Stimulated activated naive CD8-positive, alpha-beta T cell treated with anti-CD3 and anti-CD28 coated beads, Interleukin-15, amount 100 ng/mL, for 72 hours (primary cell): ENCODE measurements around the gene OR56B1.
"Not testable (repeated sequence)": the region's sequence is repeated elsewhere in the genome, so short reads cannot be mapped to it uniquely, and the experiment has no call there.

Source experiments
- ATAC-seq: fragments of 150-1000 bp; cut with Tn5 transposase; 2 replicates; pipeline ENCODE4 v1.10.0; 2021; ENCODE audit warnings: mild to moderate bottlenecking, moderate library complexity
- DNase-seq, 2 donors: peaks; one replicate each; pipeline ENCODE4 v3.0.0; 2021 to 2022
- H3K27ac Mint-ChIP-seq, 2 donors: one replicate each; pipeline ENCODE4 v1.8.0; 2022; ENCODE audit warnings: mild to moderate bottlenecking in 2 of 2, mixed read lengths in 2 of 2, moderate library complexity in 2 of 2
- H3K27me3 Mint-ChIP-seq: one replicate; pipeline ENCODE4 v1.8.0; 2022; ENCODE audit warnings: mixed read lengths
- H3K4me1 Mint-ChIP-seq: one replicate; pipeline ENCODE4 v1.8.0; 2022; ENCODE audit warnings: mild to moderate bottlenecking, mixed read lengths
- H3K4me3 Mint-ChIP-seq, 2 donors: one replicate each; pipeline ENCODE4 v1.8.0; 2022; ENCODE audit warnings: mild to moderate bottlenecking in 2 of 2, mixed read lengths in 2 of 2, moderate library complexity in 1 of 2
- H3K9me3 Mint-ChIP-seq, 2 donors: one replicate each; pipeline ENCODE4 v1.8.0; 2022; ENCODE audit warnings: mixed read lengths in 2 of 2

The OR56B1 gene

GRCh38 chr11:5712507-5712906 is 23.7 kb upstream of the OR56B1 start:
- Mint-ChIP-seq H3K4me3 (no peak overlapping the region), H3K27me3 (no peaks in the 10 kb centered on the region), H3K27ac (peak overlapping the region; percentile 33 to 71), H3K9me3 (no peaks in the 10 kb centered on the region), H3K4me1 (peaks cover 11% of the 10 kb centered on the region)
- ATAC-seq: peak; percentile 55
- no peak for DNase-seq

GRCh38 chr11:5713695-5714094 is 22.6 kb upstream of the OR56B1 start:
- H3K27ac Mint-ChIP-seq: no peak overlapping the region
- no peak overlapping the region for H3K4me3 Mint-ChIP-seq
- H3K4me1 Mint-ChIP-seq: peaks cover 5% of the 10 kb centered on the region
- DNase-seq (no peak), ATAC-seq (peak; percentile 49)
- no peaks in the 10 kb centered on the region for H3K27me3 Mint-ChIP-seq
- no peaks in the 10 kb centered on the region for H3K9me3 Mint-ChIP-seq

GRCh38 chr11:5716518-5716917 is 19.7 kb upstream of the OR56B1 start:
- H3K4me1 Mint-ChIP-seq, H3K9me3 Mint-ChIP-seq, DNase-seq: not testable (repeated sequence)

GRCh38 chr11:5719703-5720495 is 16.3 kb upstream of the OR56B1 start:
- DNase-seq: no peak
- H3K27me3 Mint-ChIP-seq: no peaks in the 10 kb centered on the region
- H3K27ac Mint-ChIP-seq: peak overlapping the region in 1 of 2 donors; percentile 5
- no peak overlapping the region for H3K4me3 Mint-ChIP-seq
- peaks cover 0 to 8% of the 10 kb centered on the region in 2 donors for H3K9me3 Mint-ChIP-seq
- H3K4me1 Mint-ChIP-seq: no peaks in the 10 kb centered on the region
- peak; percentile 83 for ATAC-seq

More at GRCh38 chr11:5716518-5716917, 19.7 kb upstream of the OR56B1 start:
- not testable (repeated sequence) for H3K4me3 Mint-ChIP-seq, ATAC-seq, H3K27ac Mint-ChIP-seq, H3K27me3 Mint-ChIP-seq

- no peak for ATAC-seq
- no peaks in the 10 kb centered on the region for H3K4me1 Mint-ChIP-seq
- H3K4me3 Mint-ChIP-seq: no peak overlapping the region
- H3K27ac Mint-ChIP-seq: no peak overlapping the region
- DNase-seq: no peak
- peaks cover 0 to 8% of the 10 kb centered on the region in 2 donors for H3K9me3 Mint-ChIP-seq
- no peaks in the 10 kb centered on the region for H3K27me3 Mint-ChIP-seq
These were observed 13.6 kb upstream of the OR56B1 start for GRCh38 chr11:5722622-5723021.

GRCh38 chr11:5726351-5726750 is 9.9 kb upstream of the OR56B1 start:
- no peak for DNase-seq
- H3K27me3 Mint-ChIP-seq: no peaks in the 10 kb centered on the region
- H3K9me3 Mint-ChIP-seq: no peaks in the 10 kb centered on the region
- H3K4me1 Mint-ChIP-seq: no peaks in the 10 kb centered on the region
- ATAC-seq: no peak
- no peak overlapping the region for H3K4me3 Mint-ChIP-seq
- no peak overlapping the region for H3K27ac Mint-ChIP-seq

- no peak for DNase-seq
- Mint-ChIP-seq H3K9me3 (no peaks in the 10 kb centered on the region), H3K4me3 (no peak overlapping the region), H3K27ac (no peak overlapping the region), H3K4me1 (no peaks in the 10 kb centered on the region), H3K27me3 (no peaks in the 10 kb centered on the region)
- ATAC-seq: no peak
These were observed 8.6 kb upstream of the OR56B1 start for GRCh38 chr11:5727691-5728090.

GRCh38 chr11:5737091-5737490 is 843 bp downstream of the OR56B1 start:
- H3K4me1 Mint-ChIP-seq: no peaks in the 10 kb centered on the region
- peaks cover 21 to 23% of the 10 kb centered on the region in 2 donors for H3K9me3 Mint-ChIP-seq
- DNase-seq (no peak), ATAC-seq (no peak)
- H3K27me3 Mint-ChIP-seq: no peaks in the 10 kb centered on the region
- no peak overlapping the region for H3K4me3 Mint-ChIP-seq
- H3K27ac Mint-ChIP-seq: no peak overlapping the region

GRCh38 chr11:5737670-5738392 is 1.6 kb downstream of the OR56B1 start:
- DNase-seq (no peak), ATAC-seq (no peak)
- Mint-ChIP-seq H3K4me3 (no peak overlapping the region), H3K27me3 (no peaks in the 10 kb centered on the region), H3K4me1 (no peaks in the 10 kb centered on the region), H3K9me3 (peaks cover 22 to 30% of the 10 kb centered on the region in 2 donors), H3K27ac (no peak overlapping the region)

- DNase-seq (no peak), ATAC-seq (no peak)
- Mint-ChIP-seq H3K27me3 (no peaks in the 10 kb centered on the region), H3K4me3 (no peak overlapping the region), H3K27ac (no peak overlapping the region), H3K4me1 (no peaks in the 10 kb centered on the region), H3K9me3 (peaks cover 22 to 31% of the 10 kb centered on the region in 2 donors)
These were observed 2.2 kb downstream of the OR56B1 start for GRCh38 chr11:5738431-5738830.

GRCh38 chr11:5746614-5747013 is 10.4 kb downstream of the OR56B1 start:
- Mint-ChIP-seq H3K4me3 (no peak overlapping the region), H3K4me1 (no peaks in the 10 kb centered on the region), H3K27me3 (no peaks in the 10 kb centered on the region), H3K9me3 (peaks cover 13% of the 10 kb centered on the region in 2 donors), H3K27ac (no peak overlapping the region)
- ATAC-seq (no peak), DNase-seq (no peak)

GRCh38 chr11:5749836-5750235 is 13.6 kb downstream of the OR56B1 start:
- Mint-ChIP-seq H3K27ac (no peak overlapping the region), H3K4me1 (no peaks in the 10 kb centered on the region), H3K9me3 (no peaks in the 10 kb centered on the region), H3K4me3 (no peak overlapping the region), H3K27me3 (no peaks in the 10 kb centered on the region)
- DNase-seq: no peak
- ATAC-seq: no peak

- Mint-ChIP-seq H3K9me3 (no peaks in the 10 kb centered on the region), H3K27ac (no peak within 1 kb of the TSS), H3K27me3 (no peaks in the 10 kb centered on the region), H3K4me1 (no peaks in the 10 kb centered on the region), H3K4me3 (no peak within 1 kb of the TSS)
- no peak for DNase-seq
- ATAC-seq: no peak
These were observed 17.7 kb downstream of the OR56B1 start, which contains the start of gene OR52N4 for GRCh38 chr11:5753943-5754342. Gene OR52N4 (plus strand): TSS chr11:5754243. CDS start chr11:5754741, 498 bp downstream.

GRCh38 chr11:5767056-5767455 is 30.8 kb downstream of the OR56B1 start:
- Mint-ChIP-seq H3K9me3 (no peaks in the 10 kb centered on the region), H3K4me3 (no peak overlapping the region), H3K27ac (no peak overlapping the region), H3K4me1 (no peaks in the 10 kb centered on the region), H3K27me3 (no peaks in the 10 kb centered on the region)
- DNase-seq (no peak), ATAC-seq (no peak)

GRCh38 chr11:5783255-5783654 is 47.0 kb downstream of the OR56B1 start, which contains the start of gene OR52N5:
Gene OR52N5 (minus strand): TSS chr11:5783355. CDS start chr11:5778634, 4,721 bp downstream.
- H3K9me3 Mint-ChIP-seq: no peaks in the 10 kb centered on the region
- no peak within 1 kb of the TSS for H3K27ac Mint-ChIP-seq
- no peak for ATAC-seq
- H3K4me1 Mint-ChIP-seq: no peaks in the 10 kb centered on the region
- no peak for DNase-seq
- no peak within 1 kb of the TSS for H3K4me3 Mint-ChIP-seq
- H3K27me3 Mint-ChIP-seq: no peaks in the 10 kb centered on the region
